C4-2B (cell line): ENCODE measurements around the gene FOXL3.

Source experiments
- ZFX ChIP-seq: fragments of 450-650 bp; IDR thresholded peaks from 2 replicates; pipeline ENCODE4 v1.6.1; 2017
- TF ChIP-seq, protein P1 (sequence below): fragments of 450-650 bp; conservative IDR thresholded peaks from 2 replicates; pipeline ENCODE4 v1.5.1; 2017; ENCODE audit warnings: mild to moderate bottlenecking

DNA sequence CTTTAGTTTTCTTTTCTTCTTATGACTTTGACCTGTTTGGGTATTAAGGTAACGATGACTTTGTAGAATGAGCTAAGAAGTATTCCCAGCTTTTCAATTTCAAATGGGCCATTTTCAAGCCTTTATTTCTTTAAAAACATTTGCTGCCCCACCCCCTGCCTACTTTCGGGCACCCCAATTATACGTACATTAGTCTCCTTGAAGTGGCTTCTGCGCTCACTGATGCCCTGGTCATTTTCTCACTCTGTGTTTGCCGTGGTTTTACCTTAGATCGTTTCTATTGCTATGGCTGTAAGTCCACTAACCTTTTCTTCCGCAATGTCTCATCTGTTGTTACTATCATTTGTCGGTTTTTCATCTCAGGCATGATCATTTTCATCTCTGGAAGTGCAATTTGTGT is 24.9 kb downstream of the FOXL3 start:
- TF ChIP-seq, protein P1, sequence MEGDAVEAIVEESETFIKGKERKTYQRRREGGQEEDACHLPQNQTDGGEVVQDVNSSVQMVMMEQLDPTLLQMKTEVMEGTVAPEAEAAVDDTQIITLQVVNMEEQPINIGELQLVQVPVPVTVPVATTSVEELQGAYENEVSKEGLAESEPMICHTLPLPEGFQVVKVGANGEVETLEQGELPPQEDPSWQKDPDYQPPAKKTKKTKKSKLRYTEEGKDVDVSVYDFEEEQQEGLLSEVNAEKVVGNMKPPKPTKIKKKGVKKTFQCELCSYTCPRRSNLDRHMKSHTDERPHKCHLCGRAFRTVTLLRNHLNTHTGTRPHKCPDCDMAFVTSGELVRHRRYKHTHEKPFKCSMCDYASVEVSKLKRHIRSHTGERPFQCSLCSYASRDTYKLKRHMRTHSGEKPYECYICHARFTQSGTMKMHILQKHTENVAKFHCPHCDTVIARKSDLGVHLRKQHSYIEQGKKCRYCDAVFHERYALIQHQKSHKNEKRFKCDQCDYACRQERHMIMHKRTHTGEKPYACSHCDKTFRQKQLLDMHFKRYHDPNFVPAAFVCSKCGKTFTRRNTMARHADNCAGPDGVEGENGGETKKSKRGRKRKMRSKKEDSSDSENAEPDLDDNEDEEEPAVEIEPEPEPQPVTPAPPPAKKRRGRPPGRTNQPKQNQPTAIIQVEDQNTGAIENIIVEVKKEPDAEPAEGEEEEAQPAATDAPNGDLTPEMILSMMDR: no peak
- no peak for TF ChIP-seq ZFX
